ENCODE data around the gene NMRK2. TPM values are rescaled to one million over a fixed set of nuclear protein-coding genes. Genes with fewer than 3 reads are reported as not detected.

NMRK2 gene
- total RNA-seq, 1 experiment from 2014 or later: not detected

GRCh38 chr19:3980353-3981251 lies 47.7 kb downstream of the NMRK2 start:
- peaks cover 75 to 90% of the 10 kb centered on the region in 2 experiments for H3K36me3 ChIP-seq (ENCODE audit: control insufficient read depth in 1 of 2, insufficient read depth in 2 of 2, low read length in 2 of 2)
- H3K27me3 ChIP-seq (ENCODE audit: insufficient read depth, low read length): no peaks in the 10 kb centered on the region
- intact Hi-C loops (cut with micrococcal nuclease): no loop called here
- ATAC-seq (no peak), DNase-seq (ENCODE audit: low read depth, low spot score) (no peak)
- H3K4me2 ChIP-seq (ENCODE audit: low read length): no peak overlapping the region
- H3K9me3 ChIP-seq (ENCODE audit: control insufficient read depth in 1 of 2, insufficient read depth in 1 of 2, low read depth in 1 of 2, low read length in 2 of 2): no peaks in the 10 kb centered on the region
- TSS peak; percentile 0 for BruUV-seq (replicated peaks)
- H3K4me1 ChIP-seq (ENCODE audit: control insufficient read depth in 1 of 2, insufficient read depth in 2 of 2, low read length in 2 of 2): peaks cover 6 to 31% of the 10 kb centered on the region in 2 experiments
- ChIA-PET RAD21 (ENCODE audit: low non-redundant PET in 1 of 2, low total read pairs in 2 of 2, uncharacterized antibody in 2 of 2, unreplicated experiment in 2 of 2) (no interaction called here), CTCF (no interaction called here), POLR2A (interaction anchor here (1.0 to 2.5 kb wide), 3 partner anchors 9 to 226 kb away, joined by 3 to 11 read pairs (median 5); partner anchors contain the start of gene DAPK3)
- no peak overlapping the region for H2AFZ ChIP-seq (ENCODE audit: low read depth, low read length, poor library complexity, severe bottlenecking)
- no peaks in the 10 kb centered on the region for H3K9me2 ChIP-seq (ENCODE audit: insufficient read depth)
- H3K79me2 ChIP-seq (ENCODE audit: insufficient read depth, low read length): peaks cover 95% of the 10 kb centered on the region
- H3K4me3 ChIP-seq (replicated peaks in 1 of 2; ENCODE audit: low read depth in 1 of 2, low read length in 2 of 2): no peak overlapping the region
- peaks cover 85% of the 10 kb centered on the region; the same call in 1 of the 2 replicates for H4K20me1 ChIP-seq (ENCODE audit: insufficient read depth)
- H3K27ac ChIP-seq (ENCODE audit: low read depth, low read length): peak overlapping the region; percentile 8; the same call in 1 of the 2 replicates
- TF ChIP-seq SIN3A (IDR thresholded peaks at IDR 0.05; ENCODE audit: low read depth) (0 out of 2 replicates have a peak, but pooled peaks have one; percentile 12), FOSL1 (IDR thresholded peaks at IDR 0.05; ENCODE audit: low read depth) (no peak), SP1 (IDR thresholded peaks at IDR 0.05; ENCODE audit: low read depth) (no peak), POLR2AphosphoS5 (IDR thresholded peaks at IDR 0.05; ENCODE audit: low read depth, low read length) (peak; percentile 8; the same call in 1 of the 2 replicates), REST (IDR thresholded peaks at IDR 0.05; ENCODE audit: low read depth) (no peak), ATF3 (IDR thresholded peaks at IDR 0.05) (no peak)
- no peak overlapping the region for H3K9ac ChIP-seq (ENCODE audit: low read length)

All from HCT116 (cell line).